Activated naive CD8-positive, alpha-beta T cell treated with anti-CD3 and anti-CD28 coated beads for 36 hours (primary cell): Measurements from ENCODE around the gene PPARD. TPM values are rescaled to one million over a fixed set of nuclear protein-coding genes. Genes with fewer than 3 reads are reported as not detected.
A peak's percentile ranks its signal among the peaks of the same experiment; 100 is the strongest.

ENCODE experiments used
- DNase-seq: peaks from one replicate; pipeline ENCODE4 v3.0.0; 2021
- H3K27ac Mint-ChIP-seq: one replicate; pipeline ENCODE4 v1.8.0; 2022; ENCODE audit warnings: mild to moderate bottlenecking, moderate library complexity, mixed read lengths
- H3K27me3 Mint-ChIP-seq: one replicate; pipeline ENCODE4 v1.8.0; 2022; ENCODE audit warnings: mild to moderate bottlenecking, mixed read lengths
- H3K36me3 Mint-ChIP-seq: one replicate; pipeline ENCODE4 v1.8.0; 2021; ENCODE audit warnings: mild to moderate bottlenecking, mixed read lengths
- H3K4me1 Mint-ChIP-seq: one replicate; pipeline ENCODE4 v1.8.0; 2021; ENCODE audit warnings: mixed read lengths
- H3K4me3 Mint-ChIP-seq: one replicate; pipeline ENCODE4 v1.8.0; 2022; ENCODE audit warnings: mild to moderate bottlenecking, moderate library complexity, mixed read lengths
- H3K9me3 Mint-ChIP-seq: one replicate; pipeline ENCODE4 v1.8.0; 2022; ENCODE audit warnings: mixed read lengths
- total RNA-seq, 2 experiments: library from RNA; stranded (reverse); gene quantifications; one replicate each; pipeline ENCODE4 v1.2.3, GENCODE V29; 2021

The PPARD gene
- total RNA-seq = 10 to 100 TPM; 17.0 to 17.8 TPM

- Mint-ChIP-seq H3K9me3 (no peaks in the 10 kb centered on the region), H3K36me3 (peaks cover 23% of the 10 kb centered on the region), H3K4me1 (peaks cover 35% of the 10 kb centered on the region), H3K27ac (peak within 1 kb of the TSS; percentile 92), H3K27me3 (no peaks in the 10 kb centered on the region), H3K4me3 (peak within 1 kb of the TSS; percentile 92)
- peak; percentile 99 for DNase-seq
Measured at GRCh38 chr6:35342258-35343091, at the start of gene PPARD. Gene PPARD (plus strand): TSS chr6:35342558. CDS start chr6:35411088, 68,530 bp downstream.

- no peak for DNase-seq
- H3K4me3 Mint-ChIP-seq = no peak overlapping the region
Measured at GRCh38 chr6:35293681-35294080, 48.7 kb upstream of the PPARD start.

GRCh38 chr6:35294308-35294945 lies 47.9 kb upstream of the PPARD start:
- H3K9me3 Mint-ChIP-seq = no peaks in the 10 kb centered on the region
- H3K4me3 Mint-ChIP-seq = no peak overlapping the region
- no peaks in the 10 kb centered on the region for H3K27me3 Mint-ChIP-seq
- H3K27ac Mint-ChIP-seq = no peak overlapping the region
- H3K4me1 Mint-ChIP-seq = peaks cover 17% of the 10 kb centered on the region
- DNase-seq = peak; percentile 48
- peaks cover 18% of the 10 kb centered on the region for H3K36me3 Mint-ChIP-seq

More at GRCh38 chr6:35293681-35294080, 48.7 kb upstream of the PPARD start:
- H3K27me3 Mint-ChIP-seq = no peaks in the 10 kb centered on the region
- peaks cover 17% of the 10 kb centered on the region for H3K36me3 Mint-ChIP-seq
- H3K27ac Mint-ChIP-seq = no peak overlapping the region
- H3K9me3 Mint-ChIP-seq = no peaks in the 10 kb centered on the region
- peaks cover 9% of the 10 kb centered on the region for H3K4me1 Mint-ChIP-seq

- H3K36me3 Mint-ChIP-seq = peaks cover 23% of the 10 kb centered on the region
- peaks cover 23% of the 10 kb centered on the region for H3K4me1 Mint-ChIP-seq
- no peaks in the 10 kb centered on the region for H3K27me3 Mint-ChIP-seq
- H3K4me3 Mint-ChIP-seq = no peak overlapping the region
- no peak overlapping the region for H3K27ac Mint-ChIP-seq
- no peak for DNase-seq
- H3K9me3 Mint-ChIP-seq = no peaks in the 10 kb centered on the region
Measured at GRCh38 chr6:35295036-35295435, 47.3 kb upstream of the PPARD start.

- H3K36me3 Mint-ChIP-seq = peaks cover 29% of the 10 kb centered on the region
- no peaks in the 10 kb centered on the region for H3K27me3 Mint-ChIP-seq
- peaks cover 30% of the 10 kb centered on the region for H3K4me1 Mint-ChIP-seq
- no peak overlapping the region for H3K4me3 Mint-ChIP-seq
- H3K9me3 Mint-ChIP-seq = no peaks in the 10 kb centered on the region
- no peak for DNase-seq
- no peak overlapping the region for H3K27ac Mint-ChIP-seq
Measured at GRCh38 chr6:35295521-35296315, 46.6 kb upstream of the PPARD start.

GRCh38 chr6:35296931-35297600 lies 45.3 kb upstream of the PPARD start:
- peaks cover 33% of the 10 kb centered on the region for H3K36me3 Mint-ChIP-seq
- peaks cover 40% of the 10 kb centered on the region for H3K4me1 Mint-ChIP-seq
- peak overlapping the region; percentile 91 for H3K4me3 Mint-ChIP-seq
- peak overlapping the region; percentile 96 for H3K27ac Mint-ChIP-seq
- no peaks in the 10 kb centered on the region for H3K9me3 Mint-ChIP-seq
- H3K27me3 Mint-ChIP-seq = no peaks in the 10 kb centered on the region
- no peak for DNase-seq

GRCh38 chr6:35297601-35298481 lies 44.5 kb upstream of the PPARD start, which contains the start of gene DEF6:
Gene DEF6 (plus strand): TSS chr6:35297818. CDS start chr6:35297857, 39 bp downstream.
- Mint-ChIP-seq H3K4me3 (peak within 1 kb of the TSS; percentile 91), H3K36me3 (peaks cover 33% of the 10 kb centered on the region), H3K27me3 (no peaks in the 10 kb centered on the region), H3K4me1 (peaks cover 48% of the 10 kb centered on the region), H3K9me3 (no peaks in the 10 kb centered on the region), H3K27ac (peak within 1 kb of the TSS; percentile 96)
- peak; percentile 89 for DNase-seq

- Mint-ChIP-seq H3K36me3 (peaks cover 38% of the 10 kb centered on the region), H3K4me3 (peak overlapping the region; percentile 91), H3K9me3 (no peaks in the 10 kb centered on the region), H3K4me1 (peaks cover 56% of the 10 kb centered on the region), H3K27me3 (no peaks in the 10 kb centered on the region), H3K27ac (peak overlapping the region; percentile 96)
- DNase-seq = no peak
Measured at GRCh38 chr6:35298625-35299140, 43.7 kb upstream of the PPARD start.

- peaks cover 65% of the 10 kb centered on the region for H3K4me1 Mint-ChIP-seq
- no peaks in the 10 kb centered on the region for H3K27me3 Mint-ChIP-seq
- peak overlapping the region; percentile 91 for H3K4me3 Mint-ChIP-seq
- H3K36me3 Mint-ChIP-seq = peaks cover 41% of the 10 kb centered on the region
- no peak for DNase-seq
- peak overlapping the region; percentile 96 for H3K27ac Mint-ChIP-seq
- H3K9me3 Mint-ChIP-seq = no peaks in the 10 kb centered on the region
Measured at GRCh38 chr6:35299674-35300073, 42.7 kb upstream of the PPARD start.

GRCh38 chr6:35300848-35301247 lies 41.5 kb upstream of the PPARD start:
- Mint-ChIP-seq H3K9me3 (no peaks in the 10 kb centered on the region), H3K36me3 (peaks cover 38% of the 10 kb centered on the region), H3K4me1 (peaks cover 67% of the 10 kb centered on the region), H3K27ac (peak overlapping the region; percentile 96), H3K4me3 (peak overlapping the region; percentile 91), H3K27me3 (no peaks in the 10 kb centered on the region)
- DNase-seq = no peak

- peak overlapping the region; percentile 96 for H3K27ac Mint-ChIP-seq
- peak overlapping the region; percentile 81 for H3K4me3 Mint-ChIP-seq
- H3K4me1 Mint-ChIP-seq = peaks cover 70% of the 10 kb centered on the region
- DNase-seq = peak; percentile 91
- no peaks in the 10 kb centered on the region for H3K9me3 Mint-ChIP-seq
- peaks cover 47% of the 10 kb centered on the region for H3K36me3 Mint-ChIP-seq
- H3K27me3 Mint-ChIP-seq = no peaks in the 10 kb centered on the region
Measured at GRCh38 chr6:35302604-35303241, 39.6 kb upstream of the PPARD start.

- H3K4me3 Mint-ChIP-seq = peak overlapping the region; percentile 81
- H3K27ac Mint-ChIP-seq = peak overlapping the region; percentile 96
- DNase-seq = no peak
- no peaks in the 10 kb centered on the region for H3K9me3 Mint-ChIP-seq
- H3K27me3 Mint-ChIP-seq = no peaks in the 10 kb centered on the region
- peaks cover 46% of the 10 kb centered on the region for H3K36me3 Mint-ChIP-seq
- peaks cover 71% of the 10 kb centered on the region for H3K4me1 Mint-ChIP-seq
Measured at GRCh38 chr6:35304299-35304698, 38.1 kb upstream of the PPARD start.

GRCh38 chr6:35305117-35305516 lies 37.2 kb upstream of the PPARD start:
- no peak overlapping the region for H3K27ac Mint-ChIP-seq
- no peaks in the 10 kb centered on the region for H3K27me3 Mint-ChIP-seq
- peaks cover 71% of the 10 kb centered on the region for H3K4me1 Mint-ChIP-seq
- no peak for DNase-seq
- no peak overlapping the region for H3K4me3 Mint-ChIP-seq
- H3K36me3 Mint-ChIP-seq = peaks cover 48% of the 10 kb centered on the region
- H3K9me3 Mint-ChIP-seq = no peaks in the 10 kb centered on the region
